ENCODE data around the gene PQBP1. TPM values are rescaled to one million over a fixed set of nuclear protein-coding genes. Genes with fewer than 3 reads are reported as not detected.

PQBP1 gene
- total RNA-seq, 4 donors from 2014 or later: 61.3 to 90.4 (median 67.8) TPM

DNA sequence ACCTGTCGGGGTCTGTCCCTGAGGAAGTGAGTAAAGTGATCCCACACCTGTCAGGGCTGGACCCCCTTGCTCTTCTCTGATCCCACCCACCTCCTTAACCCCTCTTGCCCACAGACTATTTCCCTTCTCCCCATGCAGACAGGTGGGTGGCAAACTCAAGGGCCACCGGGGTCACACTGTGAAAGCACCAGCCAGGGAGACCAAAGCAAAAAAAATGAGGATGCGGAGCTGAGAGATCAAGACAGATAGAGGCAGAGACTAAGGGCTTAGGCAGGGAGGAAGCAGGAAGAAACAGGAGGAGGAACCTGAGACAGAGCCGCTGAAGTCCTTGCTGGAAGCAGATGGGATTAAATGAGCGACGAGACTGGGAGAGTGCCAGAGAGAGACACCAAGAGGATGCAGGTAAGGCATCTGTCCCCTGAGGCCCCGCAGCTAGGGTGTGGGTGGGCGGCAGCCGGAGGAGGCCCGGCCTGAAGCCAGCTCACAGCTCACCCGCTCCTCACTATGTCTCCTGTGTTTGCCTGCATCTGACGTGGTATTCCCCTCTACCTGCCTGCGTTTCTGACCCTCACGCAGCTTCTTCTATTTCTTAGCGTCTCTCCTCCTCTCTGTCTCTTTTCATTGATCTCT, 7.3 kb upstream of the PQBP1 start:
- Histone ChIP-seq H3K27me3 (no peaks in the 10 kb centered on the region), H3K27ac (peak overlapping the region in 1 of 4 donors; percentile 49), H3K9me3 (no peaks in the 10 kb centered on the region), H3K4me1 (peaks cover 4 to 5% of the 10 kb centered on the region in 2 donors), H3K36me3 (peaks cover 0 to 4% of the 10 kb centered on the region in 2 donors), H3K4me3 (peak overlapping the region; percentile 64 to 75 (median 68))
- TF ChIP-seq, protein P1, sequence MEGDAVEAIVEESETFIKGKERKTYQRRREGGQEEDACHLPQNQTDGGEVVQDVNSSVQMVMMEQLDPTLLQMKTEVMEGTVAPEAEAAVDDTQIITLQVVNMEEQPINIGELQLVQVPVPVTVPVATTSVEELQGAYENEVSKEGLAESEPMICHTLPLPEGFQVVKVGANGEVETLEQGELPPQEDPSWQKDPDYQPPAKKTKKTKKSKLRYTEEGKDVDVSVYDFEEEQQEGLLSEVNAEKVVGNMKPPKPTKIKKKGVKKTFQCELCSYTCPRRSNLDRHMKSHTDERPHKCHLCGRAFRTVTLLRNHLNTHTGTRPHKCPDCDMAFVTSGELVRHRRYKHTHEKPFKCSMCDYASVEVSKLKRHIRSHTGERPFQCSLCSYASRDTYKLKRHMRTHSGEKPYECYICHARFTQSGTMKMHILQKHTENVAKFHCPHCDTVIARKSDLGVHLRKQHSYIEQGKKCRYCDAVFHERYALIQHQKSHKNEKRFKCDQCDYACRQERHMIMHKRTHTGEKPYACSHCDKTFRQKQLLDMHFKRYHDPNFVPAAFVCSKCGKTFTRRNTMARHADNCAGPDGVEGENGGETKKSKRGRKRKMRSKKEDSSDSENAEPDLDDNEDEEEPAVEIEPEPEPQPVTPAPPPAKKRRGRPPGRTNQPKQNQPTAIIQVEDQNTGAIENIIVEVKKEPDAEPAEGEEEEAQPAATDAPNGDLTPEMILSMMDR (IDR thresholded peaks at IDR 0.05 in 4 of 5, conservative IDR thresholded peaks at IDR 0.05 in 1 of 5): no peak
- TF ChIP-seq POLR2A (IDR thresholded peaks at IDR 0.05): no peak
- in situ Hi-C loops (cut with MboI; ENCODE audit: low sequenced_read_pairs in 4 of 4): loop anchor here in 1 of 4 donors (10.0 kb wide), 1 partner anchor 86 kb away; the partner anchor contains the start of gene HDAC6
- ATAC-seq: no peak
- no peak for DNase-seq
- intact Hi-C loops (cut with DNase I; ENCODE audit: low total_unique reads): loop anchor here (5.0 to 10.0 kb wide), 3 partner anchors 152 to 274 kb away; partner anchors contain the start of genes MAGIX and TFE3

DNA sequence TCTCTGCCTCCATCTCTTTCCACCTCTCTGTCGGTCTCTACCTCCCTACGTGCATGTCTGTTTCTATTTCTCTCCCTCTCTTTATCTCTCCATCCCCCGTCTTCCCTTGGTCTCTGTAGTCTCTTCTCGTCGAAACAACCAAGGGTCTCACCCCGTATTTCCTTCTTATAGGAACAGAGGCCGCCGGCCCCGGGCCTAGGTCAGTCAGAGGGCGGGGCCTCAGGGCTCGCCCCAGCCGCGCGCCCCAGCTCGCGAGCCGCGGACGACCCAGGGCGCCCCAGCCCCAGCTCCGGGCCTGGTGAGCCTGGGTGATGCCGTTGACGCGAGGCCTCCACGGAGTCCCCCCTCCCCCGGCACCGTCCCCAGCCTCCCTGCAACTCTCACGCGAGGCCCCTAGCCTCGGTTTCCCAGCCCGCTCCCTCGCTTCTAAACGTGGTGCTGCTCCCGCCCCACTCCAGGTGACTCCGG, 6.8 kb upstream of the PQBP1 start:
- peaks cover 0 to 4% of the 10 kb centered on the region in 2 donors for H3K36me3 ChIP-seq
- peaks cover 4 to 5% of the 10 kb centered on the region in 2 donors for H3K4me1 ChIP-seq
- peak; percentile 44 to 51 for ATAC-seq
- TF ChIP-seq, protein P1 (IDR thresholded peaks at IDR 0.05 in 4 of 5, conservative IDR thresholded peaks at IDR 0.05 in 1 of 5): no peak
- no peak for TF ChIP-seq POLR2A (IDR thresholded peaks at IDR 0.05)
- in situ Hi-C loops (cut with MboI; ENCODE audit: low sequenced_read_pairs in 4 of 4) (loop anchor here in 1 of 4 donors (10.0 kb wide), 1 partner anchor 86 kb away; the partner anchor contains the start of gene HDAC6), intact Hi-C loops (cut with DNase I; ENCODE audit: low total_unique reads) (loop anchor here (1.0 to 10.0 kb wide), 4 partner anchors 26 to 274 kb away; partner anchors contain the start of genes MAGIX and TFE3)
- peak overlapping the region; percentile 64 to 75 (median 68) for H3K4me3 ChIP-seq
- no peak for DNase-seq
- no peaks in the 10 kb centered on the region for H3K27me3 ChIP-seq
- no peaks in the 10 kb centered on the region for H3K9me3 ChIP-seq
- H3K27ac ChIP-seq: peak overlapping the region; percentile 49 to 84 (median 78)

DNA sequence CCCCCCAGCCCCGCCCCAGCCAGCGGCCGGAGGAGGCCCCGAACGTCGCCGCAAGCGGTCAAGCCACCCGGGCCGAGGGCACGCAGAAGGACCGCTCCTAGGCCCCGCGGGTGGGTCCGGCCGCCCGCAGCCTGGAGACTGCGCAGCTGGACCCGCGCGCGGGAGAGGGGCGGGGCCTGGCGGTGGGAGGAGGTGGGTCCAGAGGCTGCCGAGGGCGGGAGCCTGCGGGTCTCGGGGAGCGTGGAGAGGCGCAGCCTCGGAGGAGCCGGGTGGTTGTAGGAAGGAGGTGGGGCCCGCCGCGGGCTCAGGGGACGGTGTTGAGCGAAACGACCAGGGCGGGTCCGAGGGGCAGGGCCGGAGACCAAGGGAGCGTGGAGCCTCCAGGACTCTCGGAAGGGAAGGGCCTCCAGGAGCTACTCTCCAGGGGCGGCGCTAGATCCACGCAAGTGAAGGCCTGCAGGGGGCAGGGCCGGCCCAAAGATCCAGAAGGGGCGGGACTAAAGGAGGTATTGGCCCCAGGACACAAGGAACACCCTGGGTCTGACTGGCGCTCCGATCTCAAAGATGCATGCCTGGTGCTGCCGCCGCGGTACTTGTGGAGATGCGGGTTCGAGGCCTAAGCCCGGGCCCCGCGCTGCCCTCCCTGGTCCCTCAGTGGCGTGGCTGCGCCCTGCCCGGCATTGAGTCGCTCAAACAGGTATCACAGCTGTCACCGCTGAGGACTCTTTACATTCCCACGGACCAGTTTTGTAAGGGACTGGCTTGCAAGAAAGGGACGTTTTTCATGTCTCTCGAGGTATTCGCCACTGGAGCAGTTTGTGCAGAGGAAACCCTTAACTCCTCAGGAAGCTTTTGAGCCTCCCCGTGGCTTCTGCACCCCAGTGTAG, 6.1 kb upstream of the PQBP1 start:
- peak; percentile 96 to 97 for ATAC-seq
- Histone ChIP-seq H3K4me1 (peaks cover 5 to 8% of the 10 kb centered on the region in 2 donors), H3K27me3 (no peaks in the 10 kb centered on the region), H3K36me3 (peaks cover 0 to 4% of the 10 kb centered on the region in 2 donors), H3K27ac (peak overlapping the region; percentile 49 to 84 (median 78)), H3K9me3 (no peaks in the 10 kb centered on the region), H3K4me3 (peak overlapping the region; percentile 64 to 75 (median 68))
- DNase-seq: peak; percentile 76 to 81
- intact Hi-C loops (cut with DNase I; ENCODE audit: low total_unique reads): loop anchor here (1.0 to 10.0 kb wide), 4 partner anchors 26 to 273 kb away; partner anchors contain the start of genes MAGIX and TFE3
- TF ChIP-seq, protein P1 (IDR thresholded peaks at IDR 0.05 in 4 of 5, conservative IDR thresholded peaks at IDR 0.05 in 1 of 5): peak; percentile 25 to 64 (median 52)
- peak in 1 of 2 donors; percentile 4 for TF ChIP-seq POLR2A (IDR thresholded peaks at IDR 0.05)
- in situ Hi-C loops (cut with MboI; ENCODE audit: low sequenced_read_pairs in 4 of 4): loop anchor here in 1 of 4 donors (10.0 kb wide), 1 partner anchor 87 kb away; the partner anchor contains the start of gene HDAC6

DNA sequence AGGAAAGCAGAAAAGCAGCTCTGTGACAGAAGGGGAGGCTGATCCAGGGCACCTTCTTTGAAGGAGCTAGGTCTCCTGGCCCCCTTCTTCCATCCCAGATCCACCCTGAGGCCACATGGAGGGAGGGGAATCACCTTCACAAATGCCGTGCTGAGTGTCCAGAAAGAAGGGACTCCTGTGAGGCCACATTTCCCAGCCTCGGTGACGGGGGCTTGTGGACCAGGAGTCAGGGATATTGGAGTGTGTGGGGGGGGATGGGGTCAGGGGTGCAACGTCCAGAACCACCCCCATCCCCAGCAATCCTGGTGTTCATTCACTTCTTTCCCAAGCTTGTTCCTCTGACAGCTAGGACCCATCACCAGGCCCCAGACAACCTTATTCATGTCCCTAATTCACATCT, 4.8 kb upstream of the PQBP1 start:
- intact Hi-C loops (cut with DNase I; ENCODE audit: low total_unique reads): loop anchor here (5.0 to 10.0 kb wide), 3 partner anchors 149 to 272 kb away; partner anchors contain the start of genes MAGIX and TFE3
- Histone ChIP-seq H3K27me3 (no peaks in the 10 kb centered on the region), H3K4me1 (peaks cover 5 to 9% of the 10 kb centered on the region in 2 donors), H3K4me3 (no peak overlapping the region), H3K9me3 (no peaks in the 10 kb centered on the region), H3K27ac (no peak overlapping the region), H3K36me3 (peaks cover 0 to 4% of the 10 kb centered on the region in 2 donors)
- ATAC-seq (no peak), DNase-seq (no peak)
- in situ Hi-C loops (cut with MboI; ENCODE audit: low sequenced_read_pairs in 4 of 4): loop anchor here in 1 of 4 donors (10.0 kb wide), 1 partner anchor 88 kb away; the partner anchor contains the start of gene HDAC6
- no peak for TF ChIP-seq POLR2A (IDR thresholded peaks at IDR 0.05)
- TF ChIP-seq, protein P1 (IDR thresholded peaks at IDR 0.05 in 4 of 5, conservative IDR thresholded peaks at IDR 0.05 in 1 of 5): no peak
